ENCODE measurements around the gene TREX2.

TREX2 gene

GRCh38 chrX:153454901-153455550 lies 9.2 kb upstream of the TREX2 start:
- DNase-seq: no peak

DNA sequence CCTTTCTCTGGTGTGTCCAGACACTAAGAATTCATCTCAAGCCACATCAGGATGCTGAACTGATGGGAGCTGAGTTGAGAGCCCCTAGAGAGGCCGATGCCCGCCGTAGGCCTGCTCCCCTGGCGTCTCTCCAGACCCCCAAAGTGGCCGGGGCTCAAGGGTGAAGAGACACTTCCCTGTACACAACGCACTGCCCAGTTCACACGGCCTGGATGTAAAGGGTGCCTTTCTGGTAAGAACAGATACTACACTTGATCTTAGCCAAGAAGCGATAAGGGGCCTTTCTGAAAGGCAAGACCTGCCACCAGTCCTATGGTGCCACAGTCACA lies 5.1 kb upstream of the TREX2 start:
- DNase-seq: no peak

- no peak for DNase-seq
These were observed 4.5 kb upstream of the TREX2 start for GRCh38 chrX:153450114-153450948.

- no peak for DNase-seq
These were observed 3.7 kb upstream of the TREX2 start for GRCh38 chrX:153449368-153450113.

GRCh38 chrX:153448556-153449367 lies 2.9 kb upstream of the TREX2 start:
- DNase-seq: no peak

- DNase-seq: no peak
These were observed 1.7 kb upstream of the TREX2 start for GRCh38 chrX:153447581-153447960.

- DNase-seq: no peak
These were observed 1.2 kb upstream of the TREX2 start for GRCh38 chrX:153446950-153447580.

GRCh38 chrX:153446636-153446936 lies 730 bp upstream of the TREX2 start:
- no peak for DNase-seq

GRCh38 chrX:153445106-153445855 lies 575 bp downstream of the TREX2 start:
- DNase-seq: no peak

- no peak for DNase-seq
These were observed 1.4 kb downstream of the TREX2 start for GRCh38 chrX:153444333-153445011.

GRCh38 chrX:153443476-153444332 lies 2.2 kb downstream of the TREX2 start:
- DNase-seq: no peak

DNA sequence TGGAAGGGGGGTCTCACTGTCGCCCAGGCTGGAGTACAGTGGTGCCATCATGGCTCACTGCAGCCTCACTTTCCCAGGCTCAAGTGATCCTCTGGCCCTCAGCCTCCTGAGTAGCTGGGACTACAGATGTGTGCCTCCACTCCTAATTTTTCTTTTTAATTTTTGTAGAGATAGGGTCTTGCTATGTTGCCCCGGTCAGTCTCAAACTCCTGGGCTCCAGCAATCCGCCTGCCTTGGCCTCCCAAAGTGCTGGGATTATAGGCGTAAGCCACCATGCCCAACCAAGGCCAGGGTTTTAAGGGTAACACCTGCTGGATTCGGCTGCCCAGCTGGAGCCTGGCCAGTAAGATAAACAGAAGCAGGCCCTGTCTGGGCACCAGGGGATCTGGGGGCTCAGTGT lies 3.4 kb downstream of the TREX2 start:
- DNase-seq: no peak

- DNase-seq: no peak
These were observed 3.9 kb downstream of the TREX2 start for GRCh38 chrX:153441981-153442380.

DNA sequence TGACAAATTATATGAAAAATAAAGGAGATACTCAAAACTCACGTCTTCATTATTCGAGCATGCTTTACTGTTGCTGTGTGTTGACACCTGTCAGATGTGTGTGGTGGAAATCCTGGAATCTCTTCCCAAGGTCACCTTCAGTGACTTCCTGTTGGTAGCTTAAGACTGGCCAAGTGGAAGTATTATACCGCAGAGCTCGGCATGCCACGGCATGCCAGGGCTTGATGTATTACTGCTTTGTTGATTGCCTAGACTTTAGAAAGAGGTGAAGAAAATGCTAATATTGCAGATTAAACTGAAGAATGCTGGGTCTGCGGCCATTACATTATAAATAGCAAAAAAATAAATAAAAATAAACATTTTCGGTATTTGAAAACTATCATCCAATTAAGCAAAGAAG lies 4.6 kb downstream of the TREX2 start:
- no peak for DNase-seq

DNA sequence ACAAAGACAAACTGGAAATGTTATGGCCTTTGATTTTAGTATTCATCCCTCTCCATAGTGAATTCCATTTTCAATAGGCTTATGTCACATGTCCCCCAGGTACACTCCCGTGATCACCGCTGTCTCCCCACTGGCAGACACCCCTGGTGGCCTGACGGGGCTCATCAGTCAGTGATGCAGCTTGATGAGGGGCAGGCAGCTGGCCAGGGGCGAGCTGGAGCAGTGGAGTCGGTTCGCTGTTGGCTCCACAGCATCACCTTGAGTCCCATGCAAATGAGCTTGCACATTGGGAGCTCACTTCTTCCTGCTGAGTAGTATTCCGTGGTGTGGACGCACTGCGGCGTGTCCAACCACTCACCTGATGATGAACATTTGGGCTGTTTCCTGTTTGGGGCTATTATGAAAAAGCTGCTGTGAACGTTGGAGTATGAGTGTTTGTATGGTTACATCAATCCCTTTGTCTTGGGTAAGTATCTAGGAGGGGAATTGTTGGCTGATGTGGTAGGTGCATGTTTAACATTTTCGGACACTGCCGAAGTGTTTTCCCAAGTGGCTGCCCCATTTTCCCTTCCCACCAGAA lies 5.2 kb downstream of the TREX2 start:
- no peak for DNase-seq

DNA sequence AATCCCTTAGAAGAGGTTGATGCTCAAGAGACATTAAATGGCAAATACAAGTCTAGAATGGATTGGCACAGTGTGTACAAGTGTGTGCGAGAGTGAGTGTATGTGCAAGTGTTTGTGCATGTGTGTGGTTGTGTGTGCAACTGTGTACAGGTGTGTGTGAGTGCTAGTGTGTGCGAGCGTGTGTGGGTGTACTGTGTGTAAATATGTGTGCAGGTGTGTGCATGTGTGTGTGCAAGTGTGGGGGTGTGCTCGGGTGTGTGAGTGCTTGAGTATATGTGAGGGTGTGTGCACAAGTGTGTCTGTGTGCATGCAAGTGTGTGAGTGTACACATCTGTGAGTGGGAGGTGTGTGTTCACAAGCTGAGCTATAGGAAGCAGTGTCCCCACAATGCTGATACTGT lies 5.9 kb downstream of the TREX2 start:
- no peak for DNase-seq

DNA sequence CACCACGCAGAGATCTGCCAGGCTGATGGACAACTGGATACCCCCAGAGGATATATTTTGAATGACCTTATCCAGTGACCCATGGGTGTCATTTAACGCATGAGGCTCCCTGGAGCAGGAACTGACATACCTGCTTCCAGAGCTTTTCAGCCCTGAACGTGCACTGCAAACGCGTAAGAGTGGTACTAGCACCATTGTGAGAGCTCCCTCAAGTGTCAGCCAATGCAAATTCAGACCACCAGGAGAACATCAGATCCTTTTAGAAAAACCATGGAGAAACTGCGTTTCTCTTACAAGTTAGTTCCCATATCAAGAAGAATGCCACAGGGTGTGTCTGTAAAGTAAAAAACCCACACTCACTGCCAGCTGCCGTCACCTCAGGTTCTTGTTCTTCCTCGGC lies 7.3 kb downstream of the TREX2 start:
- no peak for DNase-seq

DNA sequence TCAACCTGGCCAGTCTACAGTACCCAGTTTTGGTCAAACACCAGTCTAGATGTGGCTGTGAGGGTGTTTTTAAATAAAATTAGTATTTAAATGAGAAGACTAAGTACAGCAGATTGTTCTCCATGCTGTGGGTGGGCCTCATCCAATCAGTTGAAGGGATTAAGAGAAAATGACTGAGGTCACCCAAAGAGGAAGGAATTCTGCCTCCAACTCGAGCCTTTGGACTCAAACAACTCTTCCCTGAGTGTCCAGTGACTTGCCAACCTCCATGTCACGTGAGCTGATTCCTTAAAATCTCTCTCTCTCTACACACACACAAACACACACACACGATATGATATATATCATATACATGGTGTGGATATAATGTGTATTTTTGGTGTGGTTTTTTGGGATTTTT lies 10.0 kb downstream of the TREX2 start:
- no peak for DNase-seq

DNA sequence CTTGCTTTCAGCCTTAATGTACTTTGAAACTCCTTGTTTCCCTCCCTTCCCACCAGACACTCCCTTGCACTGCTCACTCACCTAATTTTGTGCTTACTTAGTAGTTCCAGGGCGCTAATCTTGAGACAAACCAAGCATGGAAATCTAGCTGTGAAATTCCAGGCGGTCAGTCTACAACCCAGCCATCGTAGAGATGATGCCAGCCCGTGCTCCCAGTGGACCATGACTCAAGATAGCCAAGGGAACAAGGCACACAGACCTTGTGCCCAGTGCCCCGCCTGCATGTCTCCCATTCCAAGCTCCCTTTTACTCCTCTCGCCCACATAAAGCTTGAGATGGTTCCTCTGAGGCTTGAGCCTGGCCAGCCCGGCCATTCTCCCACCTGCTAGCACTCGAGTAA lies 11.1 kb downstream of the TREX2 start:
- DNase-seq: no peak

DNA sequence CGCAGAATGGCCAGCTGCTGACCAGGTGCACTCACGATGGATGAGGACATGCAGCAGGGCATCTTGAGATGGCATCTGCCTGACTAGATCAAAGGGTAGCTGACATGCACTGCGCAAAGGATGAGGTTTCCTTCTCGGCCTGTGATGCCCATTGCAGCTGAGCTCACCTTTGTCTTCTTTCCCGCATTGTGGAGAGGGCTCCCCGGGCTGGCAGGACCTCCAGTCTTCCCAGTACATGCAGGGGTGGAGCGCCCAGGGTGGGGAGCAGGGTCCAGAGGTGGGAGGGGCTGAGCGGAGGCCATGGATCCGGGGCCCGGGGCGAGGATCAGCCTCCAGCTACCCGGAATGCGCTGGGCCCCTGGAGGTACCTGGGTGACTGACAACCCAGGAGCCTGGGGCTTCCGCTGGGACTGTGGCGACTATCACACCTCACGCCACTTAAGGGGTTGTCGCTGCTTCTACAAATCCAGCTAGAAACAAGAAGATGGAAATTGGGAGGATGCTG lies 12.0 kb downstream of the TREX2 start:
- no peak for DNase-seq
